ENCODE results near the gene STX2.

DNA sequence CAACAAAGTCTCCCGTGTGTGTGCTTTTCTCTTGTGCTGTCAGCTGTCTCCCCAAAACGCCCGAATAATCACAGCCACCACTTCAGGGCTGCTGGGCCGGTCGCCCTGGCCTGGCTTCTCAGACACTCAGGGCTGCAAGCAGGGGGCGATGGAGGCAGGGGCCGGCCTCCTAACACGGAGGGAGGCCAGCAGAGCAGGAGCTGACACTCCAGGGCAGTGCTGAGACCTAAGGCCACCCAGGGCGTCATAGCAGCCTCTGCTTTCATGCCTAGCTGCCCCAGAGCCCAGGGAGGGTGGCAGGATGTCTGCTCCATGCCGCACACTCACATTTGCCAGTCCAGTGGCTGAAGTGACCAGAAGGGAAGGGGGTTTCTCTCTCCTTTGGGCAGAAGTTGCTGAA is 25.6 kb downstream of the STX2 start:
- TF ChIP-seq TAF1 (IDR thresholded peaks at IDR 0.05; ENCODE audit: low read depth) = no peak
- TF ChIP-seq, protein P1, sequence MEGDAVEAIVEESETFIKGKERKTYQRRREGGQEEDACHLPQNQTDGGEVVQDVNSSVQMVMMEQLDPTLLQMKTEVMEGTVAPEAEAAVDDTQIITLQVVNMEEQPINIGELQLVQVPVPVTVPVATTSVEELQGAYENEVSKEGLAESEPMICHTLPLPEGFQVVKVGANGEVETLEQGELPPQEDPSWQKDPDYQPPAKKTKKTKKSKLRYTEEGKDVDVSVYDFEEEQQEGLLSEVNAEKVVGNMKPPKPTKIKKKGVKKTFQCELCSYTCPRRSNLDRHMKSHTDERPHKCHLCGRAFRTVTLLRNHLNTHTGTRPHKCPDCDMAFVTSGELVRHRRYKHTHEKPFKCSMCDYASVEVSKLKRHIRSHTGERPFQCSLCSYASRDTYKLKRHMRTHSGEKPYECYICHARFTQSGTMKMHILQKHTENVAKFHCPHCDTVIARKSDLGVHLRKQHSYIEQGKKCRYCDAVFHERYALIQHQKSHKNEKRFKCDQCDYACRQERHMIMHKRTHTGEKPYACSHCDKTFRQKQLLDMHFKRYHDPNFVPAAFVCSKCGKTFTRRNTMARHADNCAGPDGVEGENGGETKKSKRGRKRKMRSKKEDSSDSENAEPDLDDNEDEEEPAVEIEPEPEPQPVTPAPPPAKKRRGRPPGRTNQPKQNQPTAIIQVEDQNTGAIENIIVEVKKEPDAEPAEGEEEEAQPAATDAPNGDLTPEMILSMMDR (IDR thresholded peaks at IDR 0.05; ENCODE audit: poor library complexity, severe bottlenecking) = no peak
- TF ChIP-seq MXI1 (conservative IDR thresholded peaks at IDR 0.05; ENCODE audit: poor library complexity, severe bottlenecking) = no peak
- no peak for TF ChIP-seq RAD21 (conservative IDR thresholded peaks at IDR 0.05)
- no peak for TF ChIP-seq POLR2AphosphoS5 (IDR thresholded peaks at IDR 0.05)
- no peak for TF ChIP-seq EP300 (conservative IDR thresholded peaks at IDR 0.05; ENCODE audit: poor library complexity, severe bottlenecking)
